Inferior parietal cortex (tissue), 1 donor: Measurements from ENCODE around the gene GAREM1.
"Not testable (repeated sequence)": the region's sequence is repeated elsewhere in the genome, so short reads cannot be mapped to it uniquely, and the experiment has no call there.

Experiments
- DNase-seq: peaks from one replicate; pipeline ENCODE4 v3.0.0-alpha.2; 2016; ENCODE audit errors: extremely low spot score

GAREM1 gene

DNA sequence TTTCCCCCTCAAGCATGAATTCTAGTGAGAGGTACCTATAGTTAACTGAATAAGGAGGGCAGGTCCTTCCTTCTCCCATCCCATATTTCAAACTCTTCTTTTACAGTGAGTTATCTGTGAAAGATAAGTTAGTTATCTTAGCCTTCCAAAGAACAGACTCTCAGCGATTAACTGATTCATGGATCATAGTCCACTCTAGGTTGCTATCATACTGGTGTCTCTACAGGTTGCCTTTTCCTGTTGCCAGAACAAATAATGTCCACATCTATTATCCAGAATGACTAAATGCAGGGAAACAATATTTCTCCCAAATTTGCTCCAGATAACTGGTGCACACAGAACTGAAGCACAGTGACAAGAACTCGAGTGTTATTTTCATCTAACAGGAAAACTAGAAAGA lies 212.5 kb downstream of the GAREM1 start:
- no peak for DNase-seq

DNA sequence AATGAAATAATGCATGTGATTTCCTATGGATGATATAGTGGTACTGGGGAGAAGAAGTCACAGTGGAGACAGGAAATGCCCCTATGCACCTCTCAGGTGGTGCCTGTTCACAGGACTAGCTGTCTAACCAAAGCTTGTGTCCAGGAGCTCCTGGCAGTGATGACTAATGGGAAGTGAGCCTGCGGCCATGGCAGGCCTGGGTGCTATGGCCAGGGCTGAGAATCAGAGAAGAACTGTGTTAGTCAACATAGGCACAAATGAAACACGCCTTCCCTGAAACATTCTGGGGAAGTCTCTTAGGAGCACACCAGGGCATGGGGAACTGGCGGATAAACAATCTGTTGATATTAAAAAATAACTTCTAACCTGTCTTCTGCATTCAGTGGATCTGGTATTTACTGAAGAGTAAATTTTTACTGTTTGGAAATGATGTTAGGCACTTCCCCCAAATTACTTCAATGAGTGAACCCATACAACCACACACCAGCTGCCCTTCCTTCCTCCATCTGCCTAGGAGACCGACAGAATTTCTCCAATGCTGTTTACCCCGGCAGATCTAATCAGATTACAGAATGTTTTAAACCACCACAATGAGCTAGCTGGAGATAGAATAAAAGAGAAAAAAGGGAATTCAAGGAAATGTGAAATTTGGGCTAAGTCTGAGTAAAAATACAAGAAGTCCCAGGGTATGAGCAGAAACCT lies 213.4 kb downstream of the GAREM1 start:
- DNase-seq: no peak

DNA sequence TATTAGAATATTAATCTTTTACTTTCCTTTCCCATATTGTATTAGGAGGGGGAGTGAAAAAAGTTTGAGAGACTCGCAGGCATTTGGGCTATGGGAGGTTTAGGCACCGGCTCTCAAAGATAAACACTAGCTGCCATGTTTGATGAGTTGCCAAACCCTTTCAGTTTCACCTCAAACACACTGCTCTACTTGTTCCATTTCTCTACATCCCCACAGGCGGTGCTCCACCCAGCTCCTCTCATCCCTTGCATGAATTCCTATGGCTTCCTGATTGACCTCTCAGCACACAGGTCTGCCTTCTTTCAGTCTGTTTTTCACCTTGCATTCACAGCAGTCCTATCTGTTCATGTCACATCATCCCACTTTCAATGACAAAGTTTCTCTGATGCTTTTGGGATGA lies 215.1 kb downstream of the GAREM1 start:
- no peak for DNase-seq

DNA sequence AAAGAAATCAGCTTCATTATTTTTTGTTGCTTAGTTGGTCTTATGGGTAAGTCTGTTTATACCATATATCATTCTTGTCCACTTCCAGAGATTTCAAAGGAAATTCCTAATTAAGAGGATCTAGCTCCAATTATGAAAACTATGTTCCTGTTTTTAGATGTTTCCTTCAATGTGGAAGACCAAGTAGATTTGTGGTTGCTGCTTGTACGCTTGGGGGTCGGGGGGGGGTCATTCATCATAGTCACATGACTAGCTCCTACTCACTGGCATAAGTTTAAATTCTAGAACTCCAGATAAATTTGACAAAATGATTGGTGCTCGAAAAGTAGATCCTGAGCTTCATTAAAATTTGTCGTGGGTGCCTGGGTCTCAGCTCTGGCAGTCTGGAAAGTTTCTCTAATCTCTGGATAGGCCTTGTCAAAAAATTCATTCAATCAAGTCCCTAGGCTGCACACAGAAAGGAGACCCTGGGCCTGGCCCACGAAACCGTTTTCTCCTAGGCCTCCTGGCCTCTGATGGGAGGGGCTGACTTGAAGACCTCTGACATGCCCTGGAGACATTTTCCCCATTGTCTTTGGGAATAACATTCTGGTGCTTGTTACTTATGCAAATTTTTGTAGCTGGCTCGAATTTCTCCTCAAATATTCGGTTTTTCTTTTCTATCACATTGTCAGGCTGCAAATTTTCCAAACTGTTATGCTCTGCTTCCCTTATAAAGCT lies 218.4 kb downstream of the GAREM1 start:
- no peak for DNase-seq

DNA sequence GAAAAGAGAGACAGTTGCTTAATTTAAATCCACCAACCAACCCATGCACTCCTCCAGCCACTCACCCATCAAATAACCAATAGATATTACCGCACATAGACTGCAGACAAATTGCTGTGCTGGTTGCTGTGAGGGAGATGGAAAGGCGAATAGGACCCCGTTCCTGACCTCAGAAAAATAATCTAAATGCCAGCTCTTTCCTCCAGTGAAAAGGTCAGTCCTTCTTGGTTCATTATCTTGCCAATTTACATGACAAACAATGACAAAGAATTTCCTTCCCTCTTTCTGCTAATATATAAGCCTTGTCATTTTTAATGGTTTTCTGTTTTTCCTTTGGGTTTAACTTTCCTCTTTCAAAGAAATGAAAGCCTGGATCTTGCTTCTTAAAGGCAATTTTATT lies 219.2 kb downstream of the GAREM1 start:
- no peak for DNase-seq

DNA sequence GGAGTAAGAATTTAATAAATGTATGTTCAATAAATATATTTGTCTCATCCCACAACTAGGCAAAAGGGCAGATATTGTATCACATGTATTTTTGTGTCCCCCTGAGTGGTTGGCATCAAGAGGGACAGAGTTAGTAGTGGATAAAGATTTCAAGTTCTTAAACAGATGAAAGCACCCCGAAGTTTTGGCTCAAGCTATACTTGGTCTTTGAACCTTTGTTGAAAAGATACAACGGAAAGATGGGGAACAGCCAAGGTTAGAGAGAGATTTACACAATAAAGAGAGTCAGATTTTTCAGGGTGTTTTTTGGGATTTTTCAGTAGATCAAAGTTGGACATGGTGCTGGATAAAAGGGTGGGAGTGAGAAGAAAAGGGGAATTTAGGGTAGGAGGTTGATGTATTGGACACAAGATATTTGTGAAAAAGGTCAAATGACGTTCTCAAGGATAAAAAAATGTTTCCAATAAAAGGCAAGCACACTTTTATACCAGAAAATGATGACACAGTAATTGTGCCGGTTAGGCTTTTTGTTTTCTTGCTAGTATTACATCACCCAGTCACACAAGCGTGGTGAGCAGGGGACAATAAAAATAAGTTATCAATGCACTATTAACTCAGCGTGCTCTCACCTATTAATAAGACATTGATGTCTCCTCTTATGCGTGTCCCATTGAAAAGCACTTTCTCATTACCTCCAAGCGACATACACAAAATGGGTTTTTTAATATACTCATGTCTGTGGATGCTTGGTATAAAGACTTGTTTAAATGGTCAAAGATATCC lies 221.3 kb downstream of the GAREM1 start:
- DNase-seq: no peak

DNA sequence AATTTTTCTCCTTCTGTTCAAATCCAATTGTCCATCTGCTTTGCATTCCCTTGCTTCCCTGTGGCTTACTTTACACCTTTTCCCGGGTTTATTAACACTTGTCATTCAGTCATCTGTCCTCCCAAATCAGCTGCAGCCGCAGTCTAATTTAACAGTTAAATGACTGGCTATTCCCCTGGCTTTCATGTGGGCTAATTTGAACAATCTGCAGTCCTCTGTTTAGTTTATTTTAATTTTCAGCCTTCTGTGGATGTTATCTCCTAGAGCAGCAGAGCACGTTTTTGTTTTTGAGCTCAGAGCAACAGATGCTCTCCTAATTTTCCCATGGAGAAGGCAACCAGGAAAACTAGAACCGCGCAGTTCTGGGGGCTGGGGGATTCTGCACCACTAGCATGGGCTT lies 225.8 kb downstream of the GAREM1 start:
- DNase-seq: no peak

DNA sequence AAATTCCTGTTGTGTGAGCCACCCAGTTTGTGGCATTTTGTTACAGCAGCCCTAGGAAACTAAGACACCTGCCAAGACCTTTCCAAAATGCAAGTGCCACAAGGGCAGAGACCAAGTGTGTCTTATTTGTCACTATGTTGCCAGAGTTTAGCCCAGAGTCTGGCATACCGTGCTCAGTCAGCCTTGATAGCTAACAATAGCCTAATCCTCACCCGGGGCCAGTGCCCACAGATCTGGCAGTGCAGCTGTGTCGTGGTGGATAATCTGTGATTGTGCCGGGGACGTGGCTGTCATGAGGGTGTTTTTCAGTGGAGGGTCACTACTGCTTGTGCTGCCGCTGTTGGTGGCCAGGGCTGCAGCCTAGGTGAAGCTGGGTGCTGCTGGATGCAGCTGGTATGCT lies 227.3 kb downstream of the GAREM1 start:
- DNase-seq: no peak

DNA sequence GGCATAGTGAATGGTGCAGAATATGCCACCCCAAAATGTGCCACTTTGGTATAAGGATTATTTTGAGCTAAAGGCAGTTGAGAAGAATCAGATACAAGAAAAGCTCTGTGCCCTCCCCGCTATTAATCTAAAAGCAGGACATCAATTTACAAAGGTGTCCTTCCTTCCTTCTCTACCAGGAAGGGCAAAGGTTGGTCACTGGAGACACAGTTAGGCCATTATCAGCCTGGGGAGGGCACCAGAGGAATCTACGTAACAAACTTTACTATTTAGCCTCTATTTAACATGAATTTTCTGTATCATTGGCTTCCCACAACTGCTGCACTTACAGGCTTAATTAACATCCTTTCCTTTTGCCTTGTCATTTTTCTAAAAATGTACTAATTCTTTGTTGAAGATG lies 228.3 kb downstream of the GAREM1 start:
- no peak for DNase-seq

DNA sequence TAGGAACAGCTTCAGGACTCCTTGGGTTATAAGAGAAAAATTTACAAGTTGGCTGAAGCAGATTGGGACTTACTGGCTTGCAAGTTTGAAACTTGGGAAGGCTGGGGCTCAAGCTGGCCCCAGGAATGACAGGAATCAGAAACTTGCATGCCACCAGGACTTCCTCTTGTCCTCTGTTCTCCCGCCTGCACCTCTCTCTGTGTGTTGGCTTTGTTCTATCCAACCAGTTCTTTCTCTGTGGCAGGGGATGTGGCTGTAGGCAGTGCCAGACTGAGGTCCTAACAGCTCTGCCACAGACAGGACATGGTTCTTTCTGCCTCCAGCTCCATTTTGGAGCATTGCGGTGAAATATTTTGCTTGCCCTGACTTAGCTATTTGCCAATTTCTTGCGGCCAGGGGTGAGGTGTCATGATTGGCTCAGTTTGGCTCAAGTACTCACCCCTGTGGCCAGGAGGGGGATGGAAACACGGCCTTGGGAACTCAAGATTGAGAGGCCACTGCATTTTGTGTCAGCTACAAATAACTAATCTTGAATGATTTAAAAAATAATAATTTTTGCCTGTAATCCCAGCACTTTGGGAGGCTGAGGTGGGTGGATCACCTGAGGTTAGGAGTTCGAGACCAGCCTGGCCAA lies 231.9 kb downstream of the GAREM1 start:
- no peak for DNase-seq

DNA sequence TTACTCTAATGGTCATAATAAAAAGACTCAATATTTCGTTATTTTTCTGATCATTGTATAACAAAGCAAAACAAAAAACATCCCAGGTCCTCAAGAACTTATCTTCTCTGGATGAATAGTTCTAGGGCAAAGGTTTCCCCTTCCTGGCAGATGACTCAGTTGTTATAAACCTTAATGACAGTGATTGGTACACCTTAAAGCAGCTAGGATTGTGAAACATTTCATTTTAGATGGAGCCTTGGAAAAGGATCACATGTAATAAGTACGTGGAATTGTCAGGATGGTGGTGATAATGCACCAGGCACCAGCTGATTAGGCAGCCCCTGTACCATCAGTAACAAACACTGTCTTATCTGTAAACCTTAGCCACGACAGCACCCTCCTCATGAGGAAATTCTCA lies 233.6 kb downstream of the GAREM1 start:
- DNase-seq: no peak

DNA sequence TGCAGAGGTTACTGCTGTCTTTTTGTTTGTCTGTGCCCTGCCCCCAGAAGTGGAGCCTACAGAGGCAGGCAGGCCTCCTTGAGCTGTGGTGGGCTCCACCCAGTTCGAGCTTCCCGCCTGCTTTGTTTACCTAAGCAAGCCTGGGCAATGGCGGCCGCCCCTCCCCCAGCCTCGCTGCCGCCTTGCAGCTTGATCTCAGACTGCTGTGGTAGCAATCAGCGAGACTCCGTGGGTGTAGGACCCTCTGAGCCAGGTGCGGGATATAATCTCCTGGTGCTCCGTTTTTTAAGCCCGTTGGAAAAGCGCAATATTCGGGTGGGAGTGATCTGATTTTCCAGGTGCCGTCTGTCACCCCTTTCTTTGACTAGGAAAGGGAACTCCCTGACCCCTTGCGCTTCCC lies 237.3 kb downstream of the GAREM1 start:
- not testable (repeated sequence) for DNase-seq

DNA sequence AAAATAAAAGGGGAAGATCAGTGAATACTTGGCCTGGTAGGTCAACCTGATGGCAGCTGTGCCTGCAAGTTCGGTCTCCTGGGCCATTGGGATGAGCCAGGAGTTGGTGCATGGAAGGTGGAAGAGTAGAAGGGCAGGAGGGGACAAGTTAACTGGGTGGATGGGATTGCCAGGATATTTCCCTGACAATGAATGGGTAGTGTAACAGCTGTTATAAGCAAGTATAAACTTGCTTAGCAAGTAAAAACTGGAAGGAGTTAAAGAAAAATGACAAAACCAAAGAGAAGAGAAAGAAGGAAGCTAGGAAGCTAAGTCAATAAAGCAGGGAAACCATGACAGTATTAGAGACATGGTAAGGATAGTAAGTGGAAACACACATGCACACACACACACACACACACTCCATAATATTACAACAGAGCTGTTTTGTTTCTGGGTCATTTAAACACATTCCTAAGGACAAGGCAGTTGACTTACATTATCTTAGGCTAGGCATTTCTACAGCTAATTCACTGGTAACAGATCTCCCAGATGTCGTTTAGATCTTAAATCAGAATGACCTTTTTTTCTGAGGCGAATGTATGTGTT lies 251.2 kb downstream of the GAREM1 start:
- no peak for DNase-seq

DNA sequence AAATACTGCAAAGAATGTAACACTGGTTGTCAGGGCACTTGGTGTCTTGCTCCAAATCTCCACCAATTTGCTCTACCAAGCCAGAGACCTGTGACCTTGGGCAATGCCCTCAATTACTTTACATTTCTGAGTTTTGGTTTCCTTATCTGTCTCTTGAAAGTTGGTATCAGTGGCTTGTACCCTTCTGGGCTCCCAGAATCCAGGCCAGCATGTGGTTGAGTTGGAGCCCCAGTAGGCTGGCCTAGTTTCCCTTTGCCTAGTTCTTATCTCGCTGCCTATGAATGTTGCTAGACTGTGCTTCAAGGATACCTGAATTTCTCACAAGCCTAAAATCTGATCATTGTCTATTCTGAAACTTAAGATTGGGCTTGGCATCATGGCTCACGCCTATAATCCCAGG lies 254.3 kb downstream of the GAREM1 start:
- no peak for DNase-seq

DNA sequence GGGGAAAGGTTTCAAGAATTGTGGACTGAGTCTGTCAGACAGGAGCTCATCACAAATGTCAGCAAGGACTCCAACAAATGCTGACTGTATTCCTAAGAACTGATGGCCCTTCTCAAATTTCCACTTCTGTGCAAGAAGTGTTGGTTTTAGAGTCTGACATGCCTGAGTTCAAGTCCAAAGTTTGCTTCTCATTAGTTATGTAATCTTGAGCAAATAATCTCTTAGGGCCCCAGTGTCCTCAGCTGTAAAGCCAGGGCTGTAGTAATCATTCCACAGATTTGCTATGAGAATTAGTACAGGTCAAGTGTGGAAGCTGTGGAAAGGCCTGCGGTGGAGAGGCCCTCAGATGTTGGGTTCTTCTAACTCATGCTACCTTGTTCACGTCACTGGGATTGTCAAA lies 257.0 kb downstream of the GAREM1 start:
- no peak for DNase-seq
